ENCODE results near the gene ZNF638.

ZNF638 gene

GRCh38 chr2:71336802-71337201, 5.2 kb downstream of the ZNF638 start:
- no peak for DNase-seq (ENCODE audit: low read depth, low spot score)

DNA sequence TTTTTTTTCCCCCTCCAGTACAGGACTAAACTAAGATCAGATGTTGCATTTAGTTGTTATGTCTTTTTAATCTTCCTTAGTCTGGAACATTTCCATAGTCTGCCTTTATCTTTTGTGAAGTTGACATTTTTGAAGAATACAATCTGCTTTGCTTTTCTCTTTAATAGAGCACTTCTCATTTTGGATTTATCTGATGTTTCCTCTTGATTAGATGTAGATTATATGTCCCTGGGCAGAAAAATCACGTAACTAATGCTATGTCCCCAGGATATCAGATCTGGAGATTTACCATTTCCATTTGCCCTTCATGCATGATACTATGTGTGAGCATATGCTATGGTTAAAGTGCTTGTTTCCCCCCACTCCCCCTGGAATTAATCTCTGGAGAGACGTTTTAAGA, 6.2 kb downstream of the ZNF638 start:
- DNase-seq (ENCODE audit: low read depth, low spot score): no peak

- no peak for DNase-seq (ENCODE audit: low read depth, low spot score)
These were observed 8.1 kb downstream of the ZNF638 start for GRCh38 chr2:71339685-71340084.

DNA sequence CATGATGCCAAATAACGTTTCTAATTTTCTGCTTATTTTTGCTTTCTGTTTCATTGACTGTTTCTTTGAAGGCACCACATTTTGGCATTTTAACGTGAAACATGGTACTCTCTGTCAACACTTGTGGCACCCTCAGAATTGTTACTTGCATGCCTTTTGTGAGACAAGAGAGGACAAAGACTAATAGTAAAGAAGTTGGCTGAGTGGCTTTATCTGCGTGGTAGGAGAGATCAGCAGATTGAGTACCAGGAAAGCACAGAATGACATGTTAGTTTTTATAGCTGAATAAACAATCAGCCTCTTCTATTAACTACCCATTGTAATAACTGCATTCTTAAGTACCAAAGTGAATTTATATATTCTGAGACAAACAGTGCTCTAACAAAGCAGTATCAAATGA, 8.6 kb downstream of the ZNF638 start:
- DNase-seq (ENCODE audit: low read depth, low spot score): no peak

GRCh38 chr2:71341645-71342044, 10.1 kb downstream of the ZNF638 start:
- no peak for DNase-seq (ENCODE audit: low read depth, low spot score)

GRCh38 chr2:71346065-71346464, 14.5 kb downstream of the ZNF638 start:
- DNase-seq (ENCODE audit: low read depth, low spot score): no peak

GRCh38 chr2:71347517-71347916, 15.9 kb downstream of the ZNF638 start:
- DNase-seq (ENCODE audit: low read depth, low spot score): no peak

GRCh38 chr2:71348302-71348701, 16.7 kb downstream of the ZNF638 start:
- no peak for DNase-seq (ENCODE audit: low read depth, low spot score)

GRCh38 chr2:71353248-71353647, 21.7 kb downstream of the ZNF638 start:
- no peak for DNase-seq (ENCODE audit: low read depth, low spot score)

DNA sequence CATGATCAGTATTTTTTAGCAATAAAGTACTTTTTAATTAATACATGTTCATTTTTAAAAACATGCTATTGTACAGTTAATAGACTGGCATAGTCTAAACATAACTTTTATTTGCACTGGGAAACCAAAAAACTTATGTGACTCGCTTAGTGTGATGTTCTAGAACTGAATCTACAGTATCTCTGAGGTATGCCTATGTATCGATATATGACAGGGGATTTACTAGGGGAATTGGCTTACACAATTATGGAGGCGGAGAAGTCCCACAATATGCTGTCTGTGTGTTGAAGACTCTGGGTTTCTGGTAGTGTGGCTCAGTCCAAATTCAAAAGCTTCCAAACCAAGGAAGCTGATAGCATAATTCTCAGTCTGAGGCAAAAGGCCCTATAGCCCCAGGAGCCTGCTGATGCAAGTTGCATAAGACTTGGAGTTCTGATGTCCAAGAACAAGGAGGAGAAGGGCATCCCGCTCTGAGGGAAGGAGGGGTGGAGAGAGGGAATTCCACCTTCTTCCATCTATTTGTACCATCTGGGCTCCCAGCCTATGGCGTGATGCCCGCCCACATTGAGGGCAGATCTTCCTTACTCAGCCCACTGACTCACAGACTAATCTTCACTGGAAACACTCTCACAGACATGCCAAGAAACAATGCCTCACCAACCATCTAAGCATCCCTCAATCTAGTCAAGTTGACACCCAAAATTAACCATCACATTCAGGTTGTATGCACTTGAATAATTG, 27.5 kb downstream of the ZNF638 start:
- DNase-seq (ENCODE audit: low read depth, low spot score): no peak

GRCh38 chr2:71360434-71360975, 28.9 kb downstream of the ZNF638 start:
- DNase-seq (ENCODE audit: low read depth, low spot score): no peak

DNA sequence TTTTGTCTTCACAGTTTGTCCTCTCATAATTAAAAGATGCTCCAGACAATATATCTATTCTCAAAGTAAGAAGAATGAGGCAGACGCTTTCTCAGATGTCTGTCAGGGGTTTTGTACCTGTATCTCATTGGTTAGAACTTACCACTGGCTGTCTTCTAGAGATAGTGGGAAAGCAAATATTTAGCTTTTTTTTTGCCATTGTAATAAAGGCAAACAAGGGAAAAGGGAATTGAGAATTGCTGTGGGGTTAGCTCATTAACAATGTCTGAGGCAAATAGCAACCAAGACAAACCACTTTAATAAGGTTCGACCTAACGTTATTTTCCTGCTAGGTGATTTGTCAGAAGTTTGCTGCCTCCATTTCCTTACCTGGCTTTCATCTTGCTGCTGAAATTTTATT, 30.0 kb downstream of the ZNF638 start:
- DNase-seq (ENCODE audit: low read depth, low spot score): no peak

DNA sequence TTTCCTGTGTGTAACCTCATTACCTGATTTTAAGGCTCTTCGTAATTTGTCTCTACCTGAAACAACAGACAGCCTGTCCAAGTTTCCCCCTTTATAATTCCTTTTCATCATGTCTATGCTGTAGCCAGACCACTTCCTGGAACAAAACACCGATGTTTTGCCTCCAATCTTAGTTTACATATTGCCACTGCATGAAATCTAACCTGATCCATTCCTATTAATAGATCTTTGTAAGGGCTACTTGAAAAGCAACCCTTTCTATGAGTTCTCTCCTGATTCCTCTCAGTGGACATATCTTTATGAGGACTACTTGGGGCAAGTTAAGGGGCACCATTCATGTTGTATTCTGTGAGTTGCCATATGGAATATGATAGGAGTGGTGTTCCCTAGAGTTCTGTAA, 30.9 kb downstream of the ZNF638 start:
- DNase-seq (ENCODE audit: low read depth, low spot score): no peak

DNA sequence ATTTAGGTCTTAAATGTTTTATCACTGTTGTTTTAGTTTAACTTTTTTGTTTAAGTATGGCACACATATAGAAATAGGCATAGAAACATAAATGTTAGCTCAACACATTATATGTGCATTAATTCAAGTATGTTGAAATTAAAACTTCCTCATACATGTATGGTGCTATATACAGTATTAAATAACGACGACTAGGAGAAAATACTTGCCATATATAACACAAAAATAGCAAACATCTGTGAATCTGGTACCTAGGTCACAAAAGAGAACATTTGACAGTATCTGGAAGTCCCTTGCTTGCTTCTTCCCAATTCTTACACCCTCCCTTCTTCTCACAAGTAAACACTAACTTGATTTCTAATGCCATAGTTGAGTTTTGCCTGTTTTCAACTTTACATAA, 38.4 kb downstream of the ZNF638 start:
- DNase-seq (ENCODE audit: low read depth, low spot score): no peak

DNA sequence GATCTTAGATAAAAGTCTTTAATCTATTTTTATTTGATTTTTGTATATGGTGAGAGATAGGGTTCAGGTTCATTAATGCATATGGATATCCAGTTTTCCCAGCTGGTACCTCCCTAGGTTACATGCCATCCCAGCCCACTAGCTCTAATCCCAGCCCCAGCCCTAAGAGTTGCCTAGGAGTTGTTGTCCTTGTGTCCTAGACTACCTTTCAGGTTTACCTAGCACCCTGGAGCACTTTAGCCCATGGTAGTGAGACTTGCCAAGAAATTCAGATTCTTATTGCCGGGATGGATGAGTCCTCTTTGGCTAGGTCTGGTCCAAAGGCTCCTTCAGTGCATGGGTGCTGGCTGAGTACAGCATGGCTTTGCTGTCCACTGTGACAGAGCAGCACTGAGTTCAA, 40.5 kb downstream of the ZNF638 start:
- no peak for DNase-seq (ENCODE audit: low read depth, low spot score)

DNA sequence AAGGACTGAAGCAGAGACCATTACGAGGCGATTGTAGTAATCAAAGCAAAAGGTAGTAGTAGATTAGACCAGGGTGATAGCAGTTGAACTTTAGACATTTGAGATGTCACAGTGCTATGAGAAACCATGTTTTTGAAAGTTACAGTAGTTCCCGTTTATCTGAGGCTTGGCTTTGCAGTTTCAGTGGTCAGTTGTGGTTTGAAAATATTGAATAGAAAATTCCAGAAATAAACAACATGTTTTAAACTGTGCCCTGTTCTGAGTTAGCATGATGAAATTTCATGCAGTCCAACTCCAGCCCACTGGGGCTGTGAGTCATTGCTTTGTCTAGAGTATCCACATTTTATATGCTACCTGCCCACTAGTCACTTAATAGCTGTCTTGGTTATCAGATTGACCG, 47.5 kb downstream of the ZNF638 start:
- no peak for DNase-seq (ENCODE audit: low read depth, low spot score)

DNA sequence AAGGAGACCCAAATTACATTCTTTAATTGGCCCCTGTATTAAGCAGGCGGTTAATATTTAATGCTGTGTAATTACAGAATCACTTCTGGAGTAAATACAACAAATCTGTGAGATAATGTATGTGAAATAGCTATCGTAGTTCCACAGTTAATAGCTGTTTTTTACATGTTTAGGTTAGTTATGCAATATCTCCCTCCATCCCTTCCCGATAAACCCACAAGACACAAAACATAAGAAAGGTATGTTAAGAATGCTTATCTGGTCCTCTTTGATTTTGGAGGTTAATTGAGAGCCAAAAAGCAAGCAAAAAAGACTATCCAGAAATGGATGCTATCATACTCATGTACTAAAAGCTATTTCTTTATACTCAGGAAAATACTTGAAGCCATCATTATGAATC, 49.1 kb downstream of the ZNF638 start:
- no peak for DNase-seq (ENCODE audit: low read depth, low spot score)

DNA sequence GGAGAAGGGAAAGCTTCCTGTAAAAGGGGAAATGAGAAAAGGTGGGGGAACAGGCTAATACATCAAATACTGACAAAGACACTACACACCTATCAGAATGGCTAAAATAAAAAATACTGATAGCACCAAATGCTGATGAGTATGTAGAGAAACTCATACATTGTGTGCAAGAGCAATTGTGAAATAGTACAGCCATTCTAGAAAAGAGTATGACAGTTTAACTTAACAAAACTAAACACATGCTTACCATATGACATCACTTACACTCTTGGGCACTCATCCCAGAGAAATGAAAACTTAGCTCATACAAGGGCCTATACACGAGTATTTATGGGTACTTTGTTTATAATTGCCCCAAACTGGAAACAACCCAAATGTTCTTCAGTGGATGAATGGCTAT, 53.4 kb downstream of the ZNF638 start:
- DNase-seq (ENCODE audit: low read depth, low spot score): no peak

DNA sequence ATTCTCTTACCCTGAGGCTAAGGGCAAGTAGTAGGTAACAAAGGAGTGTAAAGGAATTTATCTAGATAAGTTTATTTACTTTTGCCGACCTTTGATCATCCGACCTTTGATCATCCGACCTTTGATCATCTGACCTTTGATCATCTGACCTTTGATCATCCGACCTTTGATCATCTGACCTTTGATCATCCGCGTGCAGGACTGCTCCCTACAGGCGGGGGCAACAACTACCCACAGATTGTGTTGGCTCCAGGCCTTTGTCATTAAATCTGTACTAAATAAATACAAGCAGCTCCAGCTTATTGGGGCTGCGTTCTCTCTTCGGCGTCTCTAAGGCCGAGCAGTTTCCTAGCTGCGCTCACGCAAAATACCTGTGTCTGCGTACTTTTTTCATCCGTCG, 56.6 kb downstream of the ZNF638 start:
- no peak for DNase-seq (ENCODE audit: low read depth, low spot score)

GRCh38 chr2:71389384-71390072, 57.9 kb downstream of the ZNF638 start:
- no peak for DNase-seq (ENCODE audit: low read depth, low spot score)

DNA sequence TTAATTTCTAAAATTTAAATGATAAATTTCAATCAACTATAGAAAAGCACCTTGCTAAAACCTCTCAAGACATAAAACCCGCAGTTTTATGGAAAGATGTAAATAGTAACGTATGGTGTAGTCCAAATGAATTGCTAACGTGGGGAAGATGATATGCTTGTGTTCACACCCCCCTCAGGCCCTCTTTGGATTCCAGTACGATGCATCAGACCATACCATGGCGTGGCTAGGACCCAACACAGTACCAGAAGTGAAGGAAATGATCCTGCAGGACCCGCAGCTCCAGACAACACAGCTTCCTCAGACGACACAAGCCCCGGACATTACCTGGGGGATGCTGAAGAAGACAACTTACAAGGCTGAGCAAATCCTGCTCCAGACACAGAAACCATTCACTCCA, 61.6 kb downstream of the ZNF638 start:
- DNase-seq (ENCODE audit: low read depth, low spot score): no peak

GRCh38 chr2:71395471-71395870, 63.9 kb downstream of the ZNF638 start:
- no peak for DNase-seq (ENCODE audit: low read depth, low spot score)

- no peak for DNase-seq (ENCODE audit: low read depth, low spot score)
These were observed 70.8 kb downstream of the ZNF638 start for GRCh38 chr2:71402427-71402826.

Data from iPS DF 19.7 (cell line).